Ishikawa (cell line): Measurements from ENCODE around the gene TTL.

Experiments
- CEBPB ChIP-seq: IDR thresholded peaks from 2 replicates; pipeline ENCODE4 v1.6.1; 2012
- CREB1 ChIP-seq: IDR thresholded peaks from 2 replicates; pipeline ENCODE4 v1.6.1; 2012; ENCODE audit warnings: low read depth
- EGR1 ChIP-seq: IDR thresholded peaks from 2 replicates; pipeline ENCODE4 v1.6.1; 2012
- EP300 ChIP-seq: IDR thresholded peaks from 2 replicates; pipeline ENCODE4 v1.6.1; 2012; ENCODE audit warnings: borderline replicate concordance
- FOXM1 ChIP-seq: IDR thresholded peaks from 2 replicates; pipeline ENCODE4 v1.6.1; 2012; ENCODE audit warnings: low read depth, borderline replicate concordance
- MAX ChIP-seq: IDR thresholded peaks from 2 replicates; pipeline ENCODE4 v1.6.1; 2012
- NFIC ChIP-seq: IDR thresholded peaks from 2 replicates; pipeline ENCODE4 v1.6.1; 2012
- RAD21 ChIP-seq: IDR thresholded peaks from 2 replicates; pipeline ENCODE4 v1.6.1; 2012; ENCODE audit warnings: low read depth
- REST ChIP-seq: IDR thresholded peaks from 2 replicates; pipeline ENCODE4 v1.6.1; 2012; ENCODE audit warnings: low read depth, mild to moderate bottlenecking
- TAF1 ChIP-seq: IDR thresholded peaks from 2 replicates; pipeline ENCODE4 v1.6.1; 2012; ENCODE audit warnings: low read depth, mild to moderate bottlenecking
- TCF12 ChIP-seq: IDR thresholded peaks from 2 replicates; pipeline ENCODE4 v1.6.1; 2012; ENCODE audit warnings: low read depth
- TEAD4 ChIP-seq: IDR thresholded peaks from 2 replicates; pipeline ENCODE4 v1.6.1; 2012
- YY1 ChIP-seq: IDR thresholded peaks from 2 replicates; pipeline ENCODE4 v1.6.1; 2012; ENCODE audit warnings: low read depth
- ZBTB7A ChIP-seq: IDR thresholded peaks from 2 replicates; pipeline ENCODE4 v1.6.1; 2012; ENCODE audit warnings: low read depth
- TF ChIP-seq, protein P1 (sequence below): IDR thresholded peaks from 2 replicates; pipeline ENCODE4 v1.6.1; 2012

Gene TTL

GRCh38 chr2:112472547-112473263, 9.3 kb upstream of the TTL start:
- TF ChIP-seq YY1 (no peak), TEAD4 (no peak), CEBPB (no peak), TCF12 (no peak), NFIC (no peak), FOXM1 (no peak), EGR1 (no peak), MAX (no peak), RAD21 (no peak), REST (no peak), TAF1 (no peak), EP300 (no peak), ZBTB7A (no peak), CREB1 (no peak)
- TF ChIP-seq, protein P1, sequence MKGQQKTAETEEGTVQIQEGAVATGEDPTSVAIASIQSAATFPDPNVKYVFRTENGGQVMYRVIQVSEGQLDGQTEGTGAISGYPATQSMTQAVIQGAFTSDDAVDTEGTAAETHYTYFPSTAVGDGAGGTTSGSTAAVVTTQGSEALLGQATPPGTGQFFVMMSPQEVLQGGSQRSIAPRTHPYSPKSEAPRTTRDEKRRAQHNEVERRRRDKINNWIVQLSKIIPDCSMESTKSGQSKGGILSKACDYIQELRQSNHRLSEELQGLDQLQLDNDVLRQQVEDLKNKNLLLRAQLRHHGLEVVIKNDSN: no peak

GRCh38 chr2:112474844-112475486, 7.0 kb upstream of the TTL start:
- TF ChIP-seq YY1: no peak
- no peak for TF ChIP-seq MAX
- TF ChIP-seq, protein P1: no peak

DNA sequence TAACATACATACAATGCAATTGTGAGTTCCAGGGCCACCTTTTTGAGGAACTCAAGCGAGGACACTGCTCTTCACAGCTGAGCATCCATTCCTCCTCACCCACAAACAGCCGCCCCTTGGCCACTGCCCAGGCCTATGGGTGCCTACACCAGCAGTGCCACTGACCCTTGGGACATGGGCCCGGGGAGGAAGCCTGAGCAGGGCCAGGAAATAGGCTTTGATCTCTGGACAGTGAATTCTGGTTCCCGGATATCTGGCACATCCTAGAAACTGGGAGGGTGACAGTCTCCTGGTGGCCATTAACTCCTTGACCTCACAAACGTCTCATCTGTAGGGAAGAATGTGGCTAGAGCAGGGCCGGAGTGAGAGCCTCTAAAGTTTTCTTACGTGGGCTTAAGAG, 5.5 kb upstream of the TTL start:
- TF ChIP-seq MAX: no peak
- no peak for TF ChIP-seq FOXM1
- TF ChIP-seq CREB1: no peak
- no peak for TF ChIP-seq TEAD4
- TF ChIP-seq ZBTB7A: no peak
- TF ChIP-seq, protein P1: no peak
- no peak for TF ChIP-seq EP300
- no peak for TF ChIP-seq RAD21
- no peak for TF ChIP-seq NFIC
- no peak for TF ChIP-seq TCF12
- no peak for TF ChIP-seq TAF1
- TF ChIP-seq YY1: no peak
- no peak for TF ChIP-seq CEBPB

DNA sequence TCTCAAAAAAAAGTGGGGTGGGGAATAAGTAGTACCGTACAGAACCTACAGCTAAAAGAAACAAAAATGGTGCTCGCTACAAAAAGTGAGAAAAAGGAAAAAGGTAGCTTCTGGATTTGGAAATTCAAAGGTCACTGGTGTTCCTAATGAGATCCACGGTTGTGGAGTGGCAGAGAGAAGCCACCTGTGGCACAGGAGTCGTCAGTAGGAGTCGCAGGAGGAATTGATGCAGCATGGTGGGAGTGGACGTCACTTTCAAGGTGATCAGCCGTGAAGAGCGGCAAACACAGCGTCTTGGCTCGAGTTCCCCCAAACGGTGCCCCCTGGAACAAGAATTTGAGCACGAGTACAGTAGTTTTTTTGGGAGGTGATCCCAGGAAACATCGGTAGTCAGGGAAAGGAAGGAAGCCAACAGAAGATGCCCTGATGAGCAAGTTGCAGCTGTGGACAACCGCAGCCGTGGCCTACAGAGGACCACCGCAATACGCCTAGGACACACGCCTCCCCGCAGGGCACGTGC, 1.4 kb upstream of the TTL start:
- TF ChIP-seq NFIC (no peak), CREB1 (no peak), EP300 (no peak), FOXM1 (no peak), RAD21 (no peak), ZBTB7A (no peak), CEBPB (no peak), TAF1 (no peak), TEAD4 (no peak), TCF12 (no peak), YY1 (no peak), REST (no peak), EGR1 (no peak), MAX (no peak)
- TF ChIP-seq, protein P1: no peak
